HT1080 (cell line): Measurements from ENCODE around the gene GRHL3. TPM values are rescaled to one million over a fixed set of nuclear protein-coding genes. Genes with fewer than 3 reads are reported as not detected.
"Not testable (repeated sequence)": the region's sequence is repeated elsewhere in the genome, so short reads cannot be mapped to it uniquely, and the experiment has no call there.

ENCODE experiments used
- DNase-seq: peaks from one replicate; pipeline ENCODE4 v3.0.0-alpha.2; 2015; ENCODE audit warnings: low read depth
- polyA plus RNA-seq, 2 experiments: library from polyadenylated mRNA; depleted of rRNA; stranded (reverse); fragments of >200 nt; gene quantifications; 2 replicates each; pipeline ENCODE4 v1.2.3, GENCODE V29; 2015
- total RNA-seq: library from RNA; depleted of rRNA; stranded (reverse); fragments of >200 nt; shearing (Covaris generic); gene quantifications from 2 replicates; pipeline ENCODE4 v1.2.3, GENCODE V29; 2014; rRNA removed

Gene GRHL3
- total RNA-seq, result 0.03 and 0.23 TPM in 2 replicates
- 0.09 and 0.17 TPM in 2 replicates for polyA plus RNA-seq (2015; cell fraction: cytosol; rRNA removed)
- 0.22 and 0.34 TPM in 2 replicates for polyA plus RNA-seq (2015; cell fraction: nucleus; rRNA removed)

DNA sequence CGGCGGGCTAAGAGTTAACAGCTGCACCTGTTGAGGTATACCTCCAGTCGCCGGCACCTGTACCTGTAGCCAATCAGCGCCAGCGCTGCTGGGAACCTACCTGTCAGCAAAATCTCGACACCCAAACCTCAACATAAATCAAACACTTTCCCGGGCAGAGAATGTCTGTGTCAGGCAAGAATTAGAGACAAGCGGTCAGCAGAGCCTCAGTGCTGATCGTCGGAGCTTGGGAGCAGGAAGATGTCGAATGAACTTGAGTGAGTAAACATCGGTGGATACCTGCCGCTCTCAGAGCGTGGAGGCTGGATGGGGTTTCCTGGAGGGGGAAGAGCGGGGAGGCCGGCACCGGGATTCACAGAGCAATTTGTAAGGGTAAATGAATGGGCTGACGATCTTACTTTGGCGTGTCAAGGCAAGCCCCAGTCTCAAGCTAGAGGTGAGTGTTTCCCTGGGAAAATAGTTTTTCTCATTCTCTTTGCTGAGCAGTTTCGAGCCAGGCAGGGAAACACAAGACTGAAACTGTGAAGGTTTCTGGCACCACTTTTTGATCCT lies at the start of gene GRHL3:
Gene GRHL3, plus strand, starts transcription at position 46 of the 552 bp plus-strand sequence. Its CDS starts 195 bp downstream, at position 241.
- no peak for DNase-seq

DNA sequence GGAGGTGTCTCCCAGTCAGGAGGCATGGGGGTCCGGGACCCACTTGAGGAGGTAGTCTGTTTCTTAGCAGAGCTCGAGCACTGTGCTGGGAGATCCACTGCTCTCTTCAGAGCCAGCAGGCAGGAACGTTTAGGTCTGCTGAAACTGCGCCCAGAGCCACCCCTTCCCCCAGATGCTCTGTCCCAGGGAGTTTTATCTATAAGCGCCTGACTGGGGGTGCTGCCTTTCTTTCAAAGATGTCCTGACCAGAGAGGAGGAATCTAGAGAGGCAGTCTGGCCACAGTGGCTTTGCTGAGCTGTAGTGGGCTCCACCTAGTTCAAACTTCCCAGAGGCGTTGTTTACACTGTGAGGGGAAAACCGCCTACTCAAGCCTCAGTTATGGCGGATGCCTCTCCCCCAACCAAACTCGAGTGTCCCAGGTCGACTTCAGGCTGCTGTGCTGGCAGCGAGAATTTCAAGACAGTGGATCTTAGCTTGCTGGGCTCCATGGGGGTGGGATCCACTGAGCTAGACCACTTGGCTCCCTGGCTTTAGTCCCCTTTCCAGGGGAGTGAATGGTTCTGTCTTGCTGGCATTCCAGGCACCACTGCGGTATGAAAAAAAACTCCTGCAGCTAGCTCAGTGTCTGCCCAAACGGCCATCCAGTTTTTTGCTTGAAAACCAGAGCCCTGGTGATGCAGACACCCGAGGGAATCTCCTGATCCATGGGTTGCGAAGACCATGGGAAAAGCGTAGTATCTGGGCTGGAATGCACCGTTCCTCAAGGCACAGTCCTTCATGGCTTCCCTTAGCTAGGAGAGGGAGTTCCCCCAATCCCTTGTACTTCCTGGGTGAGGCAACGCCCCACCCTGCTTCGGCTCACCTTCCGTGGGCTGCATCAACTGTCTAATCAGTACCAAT lies 44.7 kb upstream of the GRHL3 start:
- not testable (repeated sequence) for DNase-seq

DNA sequence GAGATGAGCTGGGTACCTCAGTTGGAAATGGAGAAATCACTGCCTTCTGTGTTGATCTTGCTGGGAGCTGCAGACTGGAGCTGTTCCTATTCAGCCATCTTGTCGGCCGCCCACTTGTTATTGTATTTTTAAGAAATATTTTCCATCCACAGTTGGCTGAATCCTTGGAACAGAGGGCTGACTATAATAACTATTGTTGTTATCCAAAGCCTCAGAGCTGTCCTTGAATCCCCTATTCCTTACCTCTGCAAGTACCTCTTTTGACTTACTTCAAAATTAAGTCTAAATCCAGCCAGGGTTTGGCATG lies 44.1 kb upstream of the GRHL3 start:
- no peak for DNase-seq

DNA sequence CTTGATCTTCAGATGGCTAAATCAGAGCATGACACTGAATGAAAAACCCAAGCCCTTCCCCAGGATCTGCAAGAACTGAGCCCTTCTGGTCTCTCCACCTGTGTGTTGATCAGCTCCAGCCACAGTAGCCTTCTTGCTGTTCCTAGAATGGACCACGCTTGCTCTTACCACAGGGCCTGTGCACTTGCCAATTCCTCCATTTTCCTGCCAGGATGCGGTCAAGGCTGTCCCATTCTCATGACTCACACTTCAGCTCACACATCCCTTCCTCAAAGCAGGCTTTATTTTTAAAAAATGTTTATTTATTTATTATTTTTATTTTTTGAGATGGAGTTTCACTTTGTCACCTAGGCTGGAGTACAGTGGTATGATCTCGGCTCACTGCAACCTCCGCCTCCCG lies 43.6 kb upstream of the GRHL3 start:
- DNase-seq, result peak; percentile 71

DNA sequence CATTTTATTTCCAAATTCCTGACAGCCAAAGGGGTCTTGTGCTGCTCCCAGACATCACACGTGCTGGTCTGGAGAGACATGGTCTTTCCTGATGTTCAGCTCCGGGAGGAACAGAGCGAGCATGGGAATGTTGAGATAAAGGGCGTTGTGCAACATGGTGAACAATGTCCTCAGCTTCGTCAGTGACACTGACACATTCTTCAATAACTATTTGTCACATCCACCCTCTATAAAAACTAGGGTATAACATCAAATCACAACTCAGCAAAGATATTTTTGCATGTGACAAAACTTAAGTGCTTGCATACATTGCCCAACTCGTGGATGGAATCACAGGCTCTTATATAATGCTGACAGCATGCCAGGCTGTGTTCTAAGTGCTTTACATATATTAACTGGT lies 42.4 kb upstream of the GRHL3 start:
- no peak for DNase-seq

DNA sequence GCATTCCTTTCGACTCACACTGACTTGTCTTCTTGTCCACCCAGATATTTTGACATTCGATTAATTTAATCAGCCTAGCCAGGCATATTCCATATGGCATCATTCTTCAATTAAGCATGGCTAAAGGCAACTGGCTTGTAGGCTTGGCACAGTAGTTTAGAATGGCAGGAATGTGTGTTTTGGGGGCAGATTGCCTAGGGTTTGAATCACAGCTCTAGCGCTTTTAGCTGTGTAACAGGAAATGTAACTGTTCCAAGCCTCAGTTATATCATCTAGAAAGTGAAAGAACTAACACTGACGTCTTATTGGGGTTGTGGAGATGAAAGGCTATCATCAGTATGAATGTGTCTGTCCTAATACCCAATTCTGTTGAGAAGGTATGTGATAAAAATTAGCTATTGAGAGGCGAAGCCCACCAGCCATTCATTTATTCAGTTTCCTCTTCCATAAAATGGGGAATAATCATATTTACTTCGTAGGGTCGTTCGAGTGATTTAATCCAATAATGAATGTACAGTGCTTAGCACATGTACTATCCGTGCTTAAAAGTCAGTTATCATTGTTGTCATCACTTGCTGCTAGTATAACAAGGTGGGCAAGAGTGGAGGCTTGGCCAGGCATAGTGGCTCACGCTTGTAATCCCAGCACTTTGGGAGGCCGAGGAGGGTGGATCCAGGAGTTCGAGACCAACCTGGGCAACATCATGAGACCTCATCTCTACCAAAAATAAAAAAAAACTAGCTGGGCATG lies 41.6 kb upstream of the GRHL3 start:
- DNase-seq, result peak; percentile 40

DNA sequence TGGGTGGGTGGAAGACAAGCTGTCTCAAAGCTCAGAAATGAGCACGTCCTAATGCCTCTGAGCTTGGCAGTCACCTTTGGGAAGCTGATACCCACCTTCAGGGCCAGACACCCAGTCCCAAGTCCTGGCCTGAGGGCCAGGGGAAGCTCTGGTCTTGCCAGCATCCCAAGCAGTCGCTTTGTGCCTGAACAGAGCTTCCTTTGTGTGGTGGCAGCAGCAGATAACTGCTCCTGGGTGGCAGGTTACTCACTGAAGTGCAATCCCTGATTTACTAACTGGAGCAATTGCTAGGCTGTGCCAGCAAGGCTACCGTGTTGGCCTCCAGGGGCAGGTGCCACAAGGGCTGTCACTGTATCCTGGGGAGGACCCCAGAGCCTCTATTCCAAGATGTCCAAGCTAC lies 40.4 kb upstream of the GRHL3 start:
- DNase-seq, result no peak

DNA sequence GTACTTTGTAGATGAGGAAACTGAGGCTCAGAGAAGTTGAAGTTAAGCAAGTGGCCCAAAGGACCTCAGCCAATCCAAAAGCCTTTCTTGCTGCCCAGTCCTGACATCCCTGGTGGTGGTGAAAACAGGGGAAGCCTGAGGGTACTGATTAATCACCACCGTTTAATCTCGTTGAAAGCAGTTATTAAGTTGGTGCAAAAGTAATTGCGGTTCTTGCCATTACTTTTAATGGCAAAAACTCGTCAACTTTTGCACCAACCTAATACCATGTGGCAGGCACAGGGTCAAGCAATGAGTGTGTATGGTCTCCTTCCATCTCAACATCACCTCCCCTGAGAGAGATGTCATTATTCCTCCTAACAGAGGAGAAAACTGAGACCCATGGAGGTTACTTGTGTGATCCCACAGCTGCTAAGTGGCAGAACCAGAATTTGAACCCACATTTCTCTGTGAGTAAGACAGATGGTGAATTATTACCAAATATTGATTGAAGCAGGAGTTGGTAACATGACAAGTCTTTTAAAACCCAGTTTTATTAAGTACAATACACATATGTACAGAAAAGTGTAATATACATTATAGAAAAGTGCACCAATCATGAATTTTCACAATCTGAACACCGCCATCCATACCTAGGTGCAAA lies 39.4 kb upstream of the GRHL3 start:
- no peak for DNase-seq

DNA sequence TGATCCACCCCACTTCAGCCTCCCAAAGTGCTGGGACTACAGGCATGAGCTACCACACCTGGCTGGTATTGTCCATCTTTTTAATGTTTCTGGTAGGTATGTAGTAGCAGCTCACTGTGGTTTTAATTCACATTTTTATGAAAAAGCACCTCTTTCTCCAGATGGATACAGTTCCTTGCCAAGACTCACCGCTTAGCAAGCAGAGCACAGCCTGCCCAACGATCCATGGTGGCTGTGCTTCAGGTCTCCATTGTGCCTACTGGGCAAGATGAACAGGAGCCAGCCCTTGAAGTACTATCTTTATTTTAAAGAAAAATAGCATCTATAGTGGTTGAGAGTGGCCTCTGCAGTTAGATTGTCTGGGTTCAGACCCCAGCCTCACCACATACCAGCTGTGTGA lies 37.6 kb upstream of the GRHL3 start:
- DNase-seq, result no peak

DNA sequence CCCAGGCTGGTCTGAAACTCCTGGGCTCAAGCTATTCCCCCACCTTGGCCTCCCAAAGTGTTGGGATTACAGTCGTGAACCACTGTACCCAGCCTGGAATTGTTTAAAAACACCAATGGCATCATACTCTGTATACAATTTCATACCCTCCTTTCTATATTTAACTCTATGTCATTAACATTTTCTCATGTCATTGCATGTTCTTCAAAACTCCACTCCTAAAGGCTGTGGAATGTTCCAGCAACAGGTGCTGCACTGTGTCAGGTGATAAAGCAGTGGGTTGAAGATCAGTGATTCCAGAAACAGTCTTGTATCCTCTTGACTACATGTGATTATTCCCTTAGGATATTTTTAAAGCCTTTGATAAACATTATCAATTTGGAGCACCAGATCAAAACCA lies 36.7 kb upstream of the GRHL3 start:
- no peak for DNase-seq

DNA sequence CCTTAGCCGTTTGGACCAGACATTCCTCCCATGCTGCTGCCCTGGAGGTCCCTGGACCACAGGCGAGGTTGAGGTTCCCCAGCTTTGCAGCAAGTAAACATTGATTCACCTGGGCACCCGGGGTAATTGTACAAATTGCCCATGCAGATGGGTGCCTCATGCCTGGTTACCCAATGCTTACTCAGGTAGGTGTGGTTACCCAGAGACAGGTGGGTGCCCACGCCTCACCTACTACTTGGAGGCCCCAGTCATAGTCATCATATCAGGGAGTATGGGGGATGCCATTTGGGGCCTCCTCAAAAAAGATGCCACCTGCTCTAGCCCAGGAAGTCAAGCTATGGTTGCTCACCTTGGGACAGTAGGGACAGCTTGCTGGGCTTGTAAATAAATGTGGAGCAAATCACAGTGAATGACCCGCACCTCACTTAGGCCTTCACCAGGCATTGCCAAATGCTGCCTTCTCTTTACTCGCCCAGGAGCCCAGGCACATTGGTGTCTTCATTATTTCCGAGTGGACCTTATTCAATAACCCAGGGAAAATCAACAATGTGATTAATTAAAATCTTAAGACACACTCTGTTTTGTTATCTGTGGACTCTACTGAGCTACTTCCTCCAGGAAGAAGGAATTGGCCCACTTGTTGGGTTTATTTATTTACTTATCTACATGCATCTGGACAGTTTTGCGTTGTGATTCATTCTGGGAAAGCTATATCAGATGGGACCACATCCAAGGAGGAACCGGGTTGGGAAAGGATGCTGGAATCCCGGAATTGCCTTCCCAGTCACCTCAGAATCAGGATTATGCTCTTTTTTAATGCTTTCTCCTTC lies 35.6 kb upstream of the GRHL3 start:
- DNase-seq, result peak; percentile 91

DNA sequence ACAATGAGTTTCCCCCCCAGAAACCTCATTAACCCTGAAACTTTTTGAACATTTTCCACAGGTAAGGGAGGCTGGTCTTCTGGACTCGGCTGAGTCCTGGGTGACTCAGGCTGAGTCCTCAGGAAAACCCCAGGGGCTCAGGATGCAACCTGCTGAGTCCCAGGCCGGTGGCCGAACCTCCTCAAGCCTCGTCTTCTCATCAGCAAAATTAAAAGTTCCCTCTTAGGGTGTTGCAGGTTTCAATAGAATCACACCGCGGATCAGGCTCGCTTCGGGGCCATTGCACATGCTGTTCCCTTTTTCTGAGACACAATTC lies 35.0 kb upstream of the GRHL3 start:
- DNase-seq, result no peak

DNA sequence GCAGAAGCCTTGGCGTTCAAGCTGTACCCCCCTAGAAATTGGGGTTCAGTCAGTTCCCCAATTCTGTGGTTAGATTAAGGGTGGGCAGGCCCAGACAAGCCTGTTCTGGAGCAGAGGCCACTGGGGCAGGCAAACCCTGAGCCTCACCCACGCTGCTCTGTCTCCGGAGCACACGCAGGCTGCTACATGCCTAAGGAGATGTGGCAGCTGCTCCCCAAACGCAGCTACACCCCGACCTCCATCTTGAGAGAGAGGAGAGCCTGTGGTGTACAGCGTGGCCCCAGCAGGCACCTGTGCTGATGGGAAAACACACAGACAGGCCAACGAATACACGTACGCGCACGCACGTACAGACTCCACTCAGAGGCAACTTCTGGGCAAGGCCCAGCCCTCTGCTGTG lies 33.9 kb upstream of the GRHL3 start:
- no peak for DNase-seq

DNA sequence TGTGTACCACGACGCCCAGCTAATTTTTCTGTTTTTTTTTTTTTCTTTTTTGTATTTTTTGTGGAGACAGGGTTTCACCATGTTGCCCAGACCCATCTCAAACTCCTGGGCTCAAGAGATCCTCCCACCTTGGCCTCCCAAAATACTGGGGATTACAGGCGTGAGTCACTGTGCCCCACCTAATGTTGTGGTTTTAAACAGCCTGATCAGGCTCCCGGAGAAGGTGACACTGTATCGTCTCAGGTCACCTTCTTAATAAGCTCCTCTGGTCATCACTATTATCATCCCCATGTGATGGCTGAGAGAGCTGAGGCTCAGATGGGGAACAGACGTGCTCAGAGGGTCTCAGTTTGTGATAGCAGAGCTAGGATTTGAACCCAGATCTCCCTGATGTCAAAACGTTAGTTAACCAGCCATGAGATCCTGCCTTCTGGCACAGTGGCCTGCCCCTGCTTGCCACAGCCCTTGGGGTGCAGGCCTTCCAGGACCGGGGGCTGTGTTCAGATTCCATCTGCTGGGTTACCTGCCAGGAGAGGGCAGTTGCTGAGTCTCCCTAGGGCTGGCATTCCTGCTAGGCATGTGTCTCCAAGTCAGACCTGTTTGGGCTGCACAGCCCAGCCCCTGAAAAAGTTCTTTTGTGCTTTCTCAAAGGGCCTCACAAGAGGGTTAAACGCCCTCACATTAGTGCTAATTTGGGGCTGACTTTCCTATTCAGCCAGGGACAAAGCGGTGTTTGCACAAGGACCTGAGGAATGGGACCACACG lies 32.7 kb upstream of the GRHL3 start:
- no peak for DNase-seq

DNA sequence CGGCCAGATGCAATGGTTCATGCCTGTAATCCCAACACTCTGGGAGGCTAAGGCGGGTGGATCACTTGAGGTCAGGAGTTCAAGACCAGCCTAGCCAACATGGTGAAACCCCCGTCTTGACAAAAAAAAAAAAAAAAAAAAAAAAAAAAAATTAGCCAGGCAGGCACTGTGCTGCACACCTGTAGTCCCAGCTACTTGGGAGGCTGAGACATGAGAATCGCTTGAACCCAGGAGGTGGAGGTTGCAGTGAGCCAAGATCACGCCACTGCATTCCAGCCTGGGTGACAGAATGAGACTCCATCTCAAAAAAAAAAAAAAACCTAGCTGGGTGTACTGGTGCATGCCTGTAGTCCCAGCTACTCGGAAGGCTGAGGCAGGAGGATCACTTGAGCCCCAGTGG lies 31.4 kb upstream of the GRHL3 start:
- not testable (repeated sequence) for DNase-seq

DNA sequence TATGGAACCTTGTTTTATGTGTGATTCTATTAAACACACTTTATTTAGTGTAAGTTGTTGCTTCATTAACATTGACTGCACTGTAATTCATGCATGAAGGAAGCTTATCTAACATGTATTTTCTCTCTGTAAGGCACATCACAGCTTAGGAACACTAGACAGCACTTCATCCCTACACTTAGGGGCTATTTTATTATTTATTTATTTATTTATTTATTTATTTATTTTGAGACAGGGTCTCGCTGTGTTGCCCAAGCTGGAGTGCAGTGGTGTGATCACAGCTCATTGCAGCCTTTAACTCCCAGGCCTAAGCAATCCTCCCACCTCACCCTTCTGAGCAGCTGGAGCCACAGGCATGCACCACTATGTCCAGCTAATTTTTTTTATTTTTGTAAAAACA lies 30.7 kb upstream of the GRHL3 start:
- no peak for DNase-seq

DNA sequence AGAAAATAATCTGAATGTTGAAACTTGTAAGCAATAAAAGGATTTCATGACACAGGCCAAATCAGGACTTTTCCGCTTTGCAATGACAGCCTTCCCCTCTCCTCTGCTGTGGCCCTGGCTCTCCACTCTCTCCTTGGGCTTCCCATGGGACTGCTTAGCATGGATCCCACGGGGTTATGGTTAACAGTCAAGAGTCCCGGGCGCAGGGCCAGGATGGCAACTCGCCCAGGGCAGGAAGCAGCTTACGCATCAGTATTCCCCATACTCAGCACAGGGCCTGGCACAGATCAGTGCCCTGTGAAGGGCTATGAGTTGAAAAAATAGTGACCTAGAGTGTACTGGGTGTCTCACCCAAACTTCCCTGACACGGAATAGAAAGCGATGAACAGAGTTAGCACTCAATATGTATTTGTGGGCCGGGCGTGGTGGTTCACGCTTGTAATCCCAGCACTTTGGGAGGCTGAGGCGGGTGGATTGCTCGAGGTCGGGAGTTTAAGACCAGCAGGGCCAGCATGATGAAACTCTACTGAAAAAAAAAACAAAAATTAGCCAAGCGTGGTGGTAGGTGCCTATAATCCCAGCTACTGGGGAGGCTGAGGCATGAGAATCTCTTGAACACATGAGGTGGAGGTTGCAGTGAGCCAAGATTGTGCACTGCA lies 29.1 kb upstream of the GRHL3 start:
- DNase-seq, result peak; percentile 97

DNA sequence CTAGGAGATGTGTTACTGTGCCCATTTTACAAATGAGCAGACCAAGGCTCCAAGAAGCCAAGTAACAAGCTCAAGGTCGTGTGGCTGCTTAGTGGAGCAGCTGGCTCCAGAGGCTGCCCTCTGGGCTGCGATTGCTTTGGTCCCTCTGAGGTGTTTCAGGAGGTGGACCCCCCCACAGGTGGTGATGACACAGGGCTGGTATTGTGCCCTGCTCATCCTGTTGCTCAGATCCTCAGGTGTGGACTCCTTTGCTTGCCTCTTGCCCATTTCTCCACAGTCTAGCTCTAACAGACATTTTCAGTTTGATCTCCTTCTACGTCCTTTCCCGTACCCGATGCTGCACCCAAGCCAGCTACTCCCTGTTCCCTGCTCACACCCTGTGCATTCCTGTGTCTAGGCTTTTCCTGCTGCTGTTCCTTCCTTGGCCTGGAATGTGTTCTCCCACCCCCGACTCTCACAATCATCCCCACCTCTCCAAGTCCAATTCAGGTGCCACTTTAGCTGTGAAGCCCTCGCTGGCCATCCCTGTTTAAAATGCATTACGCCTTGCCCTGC lies 28.1 kb upstream of the GRHL3 start:
- no peak for DNase-seq

DNA sequence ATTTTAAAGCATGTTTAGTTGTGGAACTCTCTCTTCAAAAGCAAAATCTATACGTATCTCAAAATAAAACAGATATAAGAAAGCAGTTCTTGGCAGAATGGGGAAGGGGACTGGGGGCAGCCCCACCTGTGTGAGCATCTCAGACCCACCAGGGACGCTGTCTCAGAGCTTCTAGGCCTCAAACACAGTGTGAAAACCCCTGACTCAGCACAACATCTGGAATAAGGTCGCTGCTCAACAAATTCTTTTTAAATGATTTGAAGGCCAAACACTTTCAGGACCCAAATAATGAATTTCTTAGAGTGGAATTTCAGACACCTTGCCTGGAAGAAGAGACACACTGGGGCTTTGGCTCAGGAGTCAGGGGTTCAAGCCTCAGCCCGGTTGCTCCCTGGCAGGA lies 27.1 kb upstream of the GRHL3 start:
- DNase-seq, result no peak
